ENCODE results near the gene GIMAP8.

Gene GIMAP8

DNA sequence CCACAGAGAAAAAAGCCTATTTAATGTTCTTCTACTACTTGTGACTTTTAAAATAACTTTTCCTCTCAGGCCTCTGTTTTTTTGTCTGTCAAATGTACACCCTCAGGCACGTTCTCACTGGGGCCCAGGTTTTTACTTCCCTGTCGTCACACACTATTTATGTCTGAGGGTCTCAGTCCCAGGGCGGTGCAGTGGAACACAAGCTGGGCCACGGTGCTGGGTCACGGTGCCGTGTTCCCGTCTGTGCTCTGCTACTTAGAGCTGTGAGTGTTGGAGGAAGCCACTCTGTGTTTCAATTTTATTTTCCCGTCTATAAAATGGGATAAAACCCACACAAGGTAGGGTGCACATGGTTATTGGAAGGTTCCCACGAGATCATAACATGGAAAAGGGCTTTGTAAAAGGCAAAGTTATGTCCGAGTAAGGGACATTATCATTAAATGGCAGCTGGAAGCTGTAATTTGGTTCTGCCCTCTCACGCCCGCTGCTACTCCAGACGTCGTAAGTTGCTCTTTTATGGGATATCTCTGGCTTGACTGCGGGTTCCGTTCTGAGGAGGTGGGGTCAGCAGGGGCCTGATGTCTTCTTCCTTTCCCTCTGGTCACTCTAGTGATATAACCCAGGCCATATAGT lies 46.1 kb upstream of the GIMAP8 start:
- Histone ChIP-seq H3K4me3 (peak overlapping the region; percentile 77), H3K27ac (peak overlapping the region; percentile 89 to 92)
- TF ChIP-seq, protein P1, sequence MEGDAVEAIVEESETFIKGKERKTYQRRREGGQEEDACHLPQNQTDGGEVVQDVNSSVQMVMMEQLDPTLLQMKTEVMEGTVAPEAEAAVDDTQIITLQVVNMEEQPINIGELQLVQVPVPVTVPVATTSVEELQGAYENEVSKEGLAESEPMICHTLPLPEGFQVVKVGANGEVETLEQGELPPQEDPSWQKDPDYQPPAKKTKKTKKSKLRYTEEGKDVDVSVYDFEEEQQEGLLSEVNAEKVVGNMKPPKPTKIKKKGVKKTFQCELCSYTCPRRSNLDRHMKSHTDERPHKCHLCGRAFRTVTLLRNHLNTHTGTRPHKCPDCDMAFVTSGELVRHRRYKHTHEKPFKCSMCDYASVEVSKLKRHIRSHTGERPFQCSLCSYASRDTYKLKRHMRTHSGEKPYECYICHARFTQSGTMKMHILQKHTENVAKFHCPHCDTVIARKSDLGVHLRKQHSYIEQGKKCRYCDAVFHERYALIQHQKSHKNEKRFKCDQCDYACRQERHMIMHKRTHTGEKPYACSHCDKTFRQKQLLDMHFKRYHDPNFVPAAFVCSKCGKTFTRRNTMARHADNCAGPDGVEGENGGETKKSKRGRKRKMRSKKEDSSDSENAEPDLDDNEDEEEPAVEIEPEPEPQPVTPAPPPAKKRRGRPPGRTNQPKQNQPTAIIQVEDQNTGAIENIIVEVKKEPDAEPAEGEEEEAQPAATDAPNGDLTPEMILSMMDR (IDR thresholded peaks at IDR 0.05) = no peak
- no peak for DNase-seq (ENCODE audit: low spot score)

DNA sequence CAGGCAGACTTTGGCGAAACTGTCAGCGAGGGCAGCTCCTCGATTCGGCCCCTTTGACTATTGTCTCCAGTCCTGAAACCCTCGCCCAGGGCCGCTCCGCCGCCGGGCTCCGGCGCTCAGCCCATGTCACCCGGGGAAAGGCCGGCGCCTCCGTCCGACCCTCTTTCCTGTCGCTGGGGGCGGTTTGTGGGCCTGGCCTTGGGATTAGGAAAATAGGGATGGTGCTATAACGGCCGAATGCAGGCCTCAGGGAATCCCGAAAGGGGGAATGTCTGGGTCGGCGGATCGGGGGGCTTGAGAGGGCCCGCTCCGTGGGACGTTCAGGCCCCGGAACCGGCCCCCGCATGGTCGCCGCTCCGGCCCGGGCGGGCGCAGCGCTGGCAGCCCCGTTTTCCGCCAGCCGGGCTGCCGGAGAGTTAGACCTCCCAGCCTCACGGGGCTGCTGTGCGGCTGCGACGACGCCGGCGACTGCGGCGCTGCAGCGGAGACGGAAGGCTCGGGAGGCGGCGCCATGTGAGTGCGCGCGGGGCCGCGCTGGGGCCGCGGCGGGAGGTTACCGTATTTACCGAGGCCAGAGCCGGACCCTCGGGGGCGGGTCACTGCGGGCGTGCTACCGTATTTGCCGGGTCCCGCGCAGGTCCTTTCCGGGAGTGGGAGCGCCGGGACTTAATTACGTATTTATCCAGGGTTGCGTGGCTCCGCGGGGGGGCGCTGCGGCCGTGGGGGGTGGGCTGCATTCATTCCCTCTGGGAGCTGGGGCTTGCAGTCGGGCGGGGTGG lies 45.4 kb upstream of the GIMAP8 start:
- H3K27ac ChIP-seq = peak overlapping the region; percentile 89 to 92
- DNase-seq (ENCODE audit: low spot score) = peak; percentile 89
- peak overlapping the region; percentile 77 for H3K4me3 ChIP-seq
- TF ChIP-seq, protein P1 (IDR thresholded peaks at IDR 0.05) = no peak

DNA sequence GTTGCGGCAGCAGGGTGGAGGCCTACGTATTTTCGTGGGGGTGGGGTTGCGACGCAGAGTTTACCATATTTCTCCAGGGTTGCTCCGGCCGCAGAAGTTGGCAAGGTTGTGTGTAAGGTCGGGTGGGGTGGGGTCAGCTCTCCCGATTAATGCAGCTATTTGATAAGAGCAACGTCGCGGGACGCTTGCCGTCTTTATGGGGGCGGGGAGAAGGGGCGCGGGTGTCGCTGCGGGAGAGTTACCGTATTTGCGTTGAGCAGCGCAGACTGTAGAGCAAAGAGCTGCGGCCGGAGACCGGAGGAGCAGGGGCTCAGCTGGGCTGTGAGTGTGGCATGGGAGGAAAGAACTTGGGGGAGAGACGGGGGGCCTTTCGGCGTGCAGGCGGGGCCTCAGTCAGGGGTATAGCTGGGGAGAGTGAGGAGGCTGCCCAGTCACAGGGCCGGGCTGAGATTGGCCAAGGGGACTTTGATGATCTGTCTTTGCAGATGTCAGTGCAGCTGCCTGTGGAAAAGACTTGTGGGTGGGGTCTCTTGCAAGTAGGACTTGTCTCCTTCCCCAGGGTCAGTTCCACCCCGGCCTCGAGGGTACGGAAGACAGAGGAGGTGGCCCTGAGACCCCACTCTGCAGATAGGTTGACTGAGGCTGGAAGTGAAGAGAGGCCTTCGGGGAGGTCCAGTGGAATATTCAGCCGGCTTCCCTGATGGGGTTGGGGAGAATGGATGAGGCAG lies 44.7 kb upstream of the GIMAP8 start:
- peak overlapping the region; percentile 89 to 92 for H3K27ac ChIP-seq
- DNase-seq (ENCODE audit: low spot score) = no peak
- peak overlapping the region; percentile 77 for H3K4me3 ChIP-seq
- TF ChIP-seq, protein P1 (IDR thresholded peaks at IDR 0.05) = no peak

DNA sequence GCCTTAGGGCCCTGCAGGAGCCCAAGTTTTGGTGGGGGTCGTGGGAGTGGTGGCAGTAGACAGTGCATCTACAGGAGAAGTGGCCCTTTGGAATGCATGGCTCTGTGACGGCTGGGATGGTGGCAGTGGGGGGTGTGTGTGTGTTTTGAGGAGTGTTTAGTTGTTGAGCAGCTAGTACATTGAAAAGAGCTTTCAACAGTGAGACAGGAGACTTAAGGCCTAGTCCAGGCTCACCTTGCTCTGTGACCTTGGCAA lies 44.2 kb upstream of the GIMAP8 start:
- Histone ChIP-seq H3K4me3 (peak overlapping the region; percentile 77), H3K27ac (peak overlapping the region; percentile 89 to 92)
- DNase-seq (ENCODE audit: low spot score) = no peak
- TF ChIP-seq, protein P1 (IDR thresholded peaks at IDR 0.05) = no peak

DNA sequence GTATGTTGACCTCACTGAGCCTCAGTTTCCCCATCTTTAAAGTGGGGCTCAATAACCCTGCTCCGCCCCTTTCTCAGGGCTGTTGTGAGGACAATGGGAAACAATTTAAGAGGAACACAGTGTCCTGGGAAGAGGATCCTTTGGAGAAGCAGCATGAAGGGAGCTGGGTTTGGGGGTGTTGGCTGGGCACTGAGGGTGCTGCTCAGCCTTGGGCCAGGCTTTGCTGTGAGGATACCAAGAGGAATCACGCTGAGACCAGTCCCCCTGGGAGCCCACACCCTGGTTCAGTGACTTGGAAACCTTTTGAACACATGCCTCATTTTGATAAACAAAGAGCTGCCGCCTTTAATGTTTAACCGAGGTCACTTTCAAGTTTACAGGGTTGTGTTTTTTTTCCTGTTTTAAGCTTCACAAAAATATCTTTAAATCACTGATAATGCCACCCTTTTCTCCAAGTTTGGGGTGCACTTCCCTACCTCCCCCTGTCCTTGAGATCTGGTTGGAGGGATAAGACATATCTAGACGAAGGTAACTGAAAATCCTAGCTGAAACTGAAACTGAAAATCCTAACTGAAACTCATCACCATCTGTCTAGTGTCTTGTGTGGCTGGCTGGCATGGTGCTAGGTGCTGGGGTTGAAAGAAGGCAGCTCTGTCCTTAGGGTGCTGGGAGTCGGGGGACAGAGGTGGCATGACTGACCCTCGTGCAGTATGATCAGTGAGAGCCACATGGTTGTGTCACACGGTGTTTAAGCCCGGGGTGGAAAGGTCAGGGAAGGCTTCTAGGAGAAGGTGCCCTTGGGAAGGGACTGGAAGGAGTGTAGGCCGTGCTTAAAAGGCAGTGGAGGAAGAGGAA lies 43.6 kb upstream of the GIMAP8 start:
- no peak for DNase-seq (ENCODE audit: low spot score)
- H3K27ac ChIP-seq = peak overlapping the region; percentile 89 to 92
- TF ChIP-seq, protein P1 (IDR thresholded peaks at IDR 0.05) = no peak
- peak overlapping the region; percentile 77 for H3K4me3 ChIP-seq

DNA sequence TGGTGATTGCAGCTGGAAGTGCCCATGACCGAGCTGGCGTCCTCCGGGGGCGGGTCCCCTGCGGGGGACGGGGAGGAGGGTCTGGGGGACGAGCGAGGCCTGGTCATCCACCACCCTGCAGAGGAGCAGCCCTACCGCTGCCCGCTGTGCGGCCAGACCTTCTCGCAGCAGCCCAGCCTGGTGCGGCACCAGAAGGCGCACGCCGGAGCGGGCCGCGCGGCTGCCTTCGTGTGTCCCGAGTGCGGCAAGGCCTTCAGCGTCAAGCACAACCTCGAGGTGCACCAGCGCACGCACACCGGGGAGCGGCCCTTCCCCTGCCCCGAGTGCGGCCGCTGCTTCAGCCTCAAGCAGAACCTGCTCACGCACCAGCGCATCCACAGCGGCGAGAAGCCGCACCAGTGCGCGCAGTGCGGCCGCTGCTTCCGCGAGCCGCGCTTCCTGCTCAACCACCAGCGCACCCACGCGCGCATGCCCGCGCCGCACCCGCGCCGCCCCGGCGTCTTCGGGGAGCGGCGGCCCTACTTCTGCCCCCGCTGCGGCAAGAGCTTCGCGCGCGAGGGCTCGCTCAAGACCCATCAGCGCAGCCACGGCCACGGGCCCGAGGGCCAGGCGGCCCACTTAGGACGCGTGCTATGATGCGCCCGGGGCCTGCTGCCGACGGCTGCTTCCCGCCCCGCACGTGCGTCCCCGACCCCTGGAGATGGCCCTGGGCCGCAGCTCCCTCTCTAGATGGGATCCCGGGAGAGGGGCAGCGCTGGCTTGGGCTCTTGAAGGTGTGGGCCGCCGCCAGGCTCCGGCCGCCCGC lies 42.6 kb upstream of the GIMAP8 start:
- no peak for DNase-seq (ENCODE audit: low spot score)
- Histone ChIP-seq H3K4me3 (no peak overlapping the region), H3K27ac (peak overlapping the region in 1 of 2 donors; percentile 92)
- TF ChIP-seq, protein P1 (IDR thresholded peaks at IDR 0.05) = no peak

Data from coronary artery (tissue), 2 donors.